Astrocyte of the spinal cord (primary cell): Measurements from ENCODE around the gene DUSP1.

Experiments used
- DNase-seq: peaks from one replicate; pipeline ENCODE4 v3.0.0; 2011; ENCODE audit warnings: low read depth, low spot score
- H3K4me3 ChIP-seq: 2 replicates; pipeline ENCODE4 v1.5.1; 2011; ENCODE audit warnings: low read depth, mild to moderate bottlenecking, low read length, moderate library complexity
- in situ Hi-C: cut with HindIII; loops from 2 replicates; pipeline ENCODE4 v1.10.0; 2017; ENCODE audit warnings: low sequenced_read_pairs
- TF ChIP-seq, protein P1 (sequence below): IDR thresholded peaks from 2 replicates; pipeline ENCODE4 v1.5.1; 2012; ENCODE audit warnings: low read depth, mild to moderate bottlenecking, low read length, inconsistent platforms

DUSP1 gene

DNA sequence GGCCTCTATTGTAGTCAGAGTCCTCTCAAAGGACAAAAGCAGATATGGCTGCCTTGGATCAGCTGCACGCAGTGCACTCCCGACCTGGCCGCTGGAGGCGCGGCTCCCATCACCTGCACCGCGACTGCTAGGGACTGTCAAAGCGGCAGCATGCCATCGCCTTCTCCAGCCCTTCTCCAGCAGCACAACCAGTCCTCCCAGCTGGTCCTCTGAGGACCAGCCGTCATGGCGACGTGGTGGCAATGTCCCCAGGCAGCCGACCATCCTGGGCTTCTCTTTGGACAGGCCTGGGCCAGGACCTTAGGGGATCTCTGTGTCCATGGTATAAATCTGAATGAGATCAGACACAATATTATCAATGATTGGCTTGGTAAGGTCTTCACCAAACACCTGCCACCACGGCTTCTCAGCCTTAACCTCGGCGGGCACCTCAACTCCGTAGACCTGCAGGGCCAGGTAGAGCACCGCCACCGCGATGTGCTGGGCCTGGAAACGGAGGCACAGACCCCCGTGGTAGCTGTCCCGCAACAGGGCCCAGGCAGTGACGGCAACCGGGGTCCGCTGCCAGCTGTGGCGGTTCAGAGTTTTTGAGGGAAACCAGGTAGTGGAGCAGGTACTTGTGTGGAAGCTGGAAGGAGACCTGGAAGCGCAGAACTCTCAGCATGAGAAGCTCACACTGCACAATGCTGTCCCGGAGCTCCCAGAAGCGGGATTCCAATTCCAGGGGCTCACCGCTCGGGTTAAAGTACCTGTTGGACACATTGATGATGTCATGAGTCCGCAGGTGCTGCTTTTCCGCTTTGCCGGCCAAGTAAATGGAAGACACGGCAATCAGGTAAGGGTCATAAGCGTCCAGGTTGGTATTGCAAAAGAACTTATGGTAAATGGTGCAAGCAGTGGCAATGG is 8.5 kb downstream of the DUSP1 start:
- TF ChIP-seq, protein P1, sequence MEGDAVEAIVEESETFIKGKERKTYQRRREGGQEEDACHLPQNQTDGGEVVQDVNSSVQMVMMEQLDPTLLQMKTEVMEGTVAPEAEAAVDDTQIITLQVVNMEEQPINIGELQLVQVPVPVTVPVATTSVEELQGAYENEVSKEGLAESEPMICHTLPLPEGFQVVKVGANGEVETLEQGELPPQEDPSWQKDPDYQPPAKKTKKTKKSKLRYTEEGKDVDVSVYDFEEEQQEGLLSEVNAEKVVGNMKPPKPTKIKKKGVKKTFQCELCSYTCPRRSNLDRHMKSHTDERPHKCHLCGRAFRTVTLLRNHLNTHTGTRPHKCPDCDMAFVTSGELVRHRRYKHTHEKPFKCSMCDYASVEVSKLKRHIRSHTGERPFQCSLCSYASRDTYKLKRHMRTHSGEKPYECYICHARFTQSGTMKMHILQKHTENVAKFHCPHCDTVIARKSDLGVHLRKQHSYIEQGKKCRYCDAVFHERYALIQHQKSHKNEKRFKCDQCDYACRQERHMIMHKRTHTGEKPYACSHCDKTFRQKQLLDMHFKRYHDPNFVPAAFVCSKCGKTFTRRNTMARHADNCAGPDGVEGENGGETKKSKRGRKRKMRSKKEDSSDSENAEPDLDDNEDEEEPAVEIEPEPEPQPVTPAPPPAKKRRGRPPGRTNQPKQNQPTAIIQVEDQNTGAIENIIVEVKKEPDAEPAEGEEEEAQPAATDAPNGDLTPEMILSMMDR: no peak
- H3K4me3 ChIP-seq: no peak overlapping the region
- in situ Hi-C loops: no loop called here
- DNase-seq: no peak

DNA sequence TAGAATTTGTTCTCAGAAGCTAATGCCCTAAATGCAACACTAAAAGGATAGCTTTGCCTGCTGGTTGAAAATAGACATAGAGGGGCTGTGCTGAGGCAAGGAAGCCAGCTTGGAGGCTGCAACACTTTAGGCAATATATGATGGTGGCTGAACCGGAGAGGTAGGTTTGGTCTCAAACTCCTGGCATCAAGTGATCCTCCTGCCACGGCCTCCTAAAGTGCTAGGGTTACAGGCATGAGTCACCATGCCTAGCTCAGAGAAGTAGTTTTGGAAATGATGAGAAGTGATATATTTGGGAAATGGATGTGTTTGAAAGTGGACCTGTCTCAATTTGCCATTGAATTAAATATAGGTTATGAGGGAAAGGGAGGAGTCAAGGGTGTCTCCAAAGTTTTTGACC is 10.0 kb downstream of the DUSP1 start:
- in situ Hi-C loops: no loop called here
- DNase-seq: no peak
- TF ChIP-seq, protein P1: no peak
- no peak overlapping the region for H3K4me3 ChIP-seq

- H3K4me3 ChIP-seq: no peak overlapping the region
- in situ Hi-C loops: no loop called here
- no peak for DNase-seq
- TF ChIP-seq, protein P1: no peak
Observed at GRCh38 chr5:172760136-172760535, 10.9 kb downstream of the DUSP1 start.

DNA sequence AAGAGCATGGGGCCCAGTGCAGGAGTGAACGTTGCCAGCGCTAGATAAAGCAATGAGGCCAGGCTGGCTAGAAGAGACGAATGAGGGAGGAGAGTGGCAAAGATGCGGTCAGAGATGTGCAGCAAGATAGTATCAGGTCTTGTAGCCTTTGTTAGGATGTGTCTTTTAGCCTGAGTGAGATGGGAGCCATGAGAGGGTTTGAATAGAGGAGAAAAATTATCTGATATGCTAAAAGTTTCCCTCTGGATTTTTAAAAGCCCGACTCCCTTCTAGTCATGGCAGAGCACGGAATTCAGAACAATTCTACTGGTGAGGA is 12.2 kb downstream of the DUSP1 start:
- TF ChIP-seq, protein P1: no peak
- in situ Hi-C loops: no loop called here
- no peak overlapping the region for H3K4me3 ChIP-seq
- no peak for DNase-seq

- in situ Hi-C loops: no loop called here
- DNase-seq: peak; percentile 95
- TF ChIP-seq, protein P1: peak; percentile 4
- H3K4me3 ChIP-seq: no peak overlapping the region
Observed at GRCh38 chr5:172758077-172758833, 12.7 kb downstream of the DUSP1 start.

DNA sequence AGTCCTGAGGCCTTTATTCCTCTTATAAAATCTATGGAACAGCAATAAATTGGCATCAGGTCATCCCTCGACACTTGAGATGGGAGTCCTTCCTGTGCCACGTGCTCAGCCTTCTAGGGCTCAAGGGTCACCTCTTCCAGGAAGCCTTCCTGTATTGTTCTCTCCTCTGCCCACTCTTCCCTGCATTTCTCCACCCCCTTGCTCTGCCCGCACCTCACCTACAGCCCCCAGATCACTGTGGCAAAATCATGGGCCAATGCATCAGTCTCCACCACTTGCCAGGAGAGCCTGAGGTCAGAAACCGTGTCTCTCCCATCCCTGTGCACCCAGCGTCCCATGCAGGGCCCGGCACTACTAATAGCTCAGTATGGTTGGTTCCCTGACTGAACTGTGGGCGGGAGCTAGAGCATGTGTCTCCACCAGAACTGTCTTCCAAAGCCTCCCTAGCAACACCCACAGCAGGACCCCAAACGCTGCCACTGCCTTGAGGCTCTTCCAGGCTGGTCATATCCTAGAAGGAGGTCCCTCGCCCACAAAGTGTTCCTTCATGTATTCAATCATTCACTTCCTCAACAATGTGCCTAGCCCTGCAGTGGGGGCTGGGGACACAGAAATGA is 13.5 kb downstream of the DUSP1 start:
- no peak for DNase-seq
- TF ChIP-seq, protein P1: no peak
- in situ Hi-C loops: no loop called here
- no peak overlapping the region for H3K4me3 ChIP-seq
